ENCODE results near the gene WDR18.

GRCh38 chr19:991932-992669, 8.0 kb downstream of the WDR18 start:
- no peak for TF ChIP-seq JUN (IDR thresholded peaks at IDR 0.05; ENCODE audit: low read depth, low read length)
- TF ChIP-seq POLR2AphosphoS5 (IDR thresholded peaks at IDR 0.05; ENCODE audit: low read depth, low read length) = no peak
- no peak for TF ChIP-seq SP1 (IDR thresholded peaks at IDR 0.05; ENCODE audit: low read depth, low read length)
- TF ChIP-seq MAX (IDR thresholded peaks at IDR 0.05) = no peak
- no peak for TF ChIP-seq MAFK (IDR thresholded peaks at IDR 0.05; ENCODE audit: low read depth, low read length)

Data from H1 (cell line).